Sciatic nerve (tissue), 2 donors: Measurements from ENCODE around the gene FOXC2. TPM values are rescaled to one million over a fixed set of nuclear protein-coding genes. Genes with fewer than 3 reads are reported as not detected.
A peak's percentile ranks its signal among the peaks of the same experiment; 100 is the strongest.
"Not testable (repeated sequence)": the region's sequence is repeated elsewhere in the genome, so short reads cannot be mapped to it uniquely, and the experiment has no call there.

Source experiments
- ATAC-seq: fragments of 200-7000 bp; cut with Tn5 transposase; one replicate; pipeline ENCODE4 v1.9.1; 2020; ENCODE audit warnings: mild to moderate bottlenecking, moderate library complexity
- DNase-seq: peaks from one replicate; pipeline ENCODE4 v3.0.0-alpha.2; 2020; ENCODE audit warnings: low spot score
- intact Hi-C: fragments of 100-400 bp; cut with DNase I; formaldehyde crosslinking; loops from one replicate; pipeline ENCODE4 v1.14.2; 2022
- total RNA-seq: library from RNA; stranded (reverse); fragmentation: NEBNext Ultra II Directional; extraction: Animal tissue kit (Norgen Biotek cat#: 25700); gene quantifications from one replicate; pipeline ENCODE4 v1.2.1, GENCODE V29; 2021
- donor health status: DM: no; HTN: no; CAD: no.
- donor health status: DM: no; HTN: no; CAD: no.

FOXC2 gene
- total RNA-seq, 1 donor from 2014 or later = 20.0 TPM

DNA sequence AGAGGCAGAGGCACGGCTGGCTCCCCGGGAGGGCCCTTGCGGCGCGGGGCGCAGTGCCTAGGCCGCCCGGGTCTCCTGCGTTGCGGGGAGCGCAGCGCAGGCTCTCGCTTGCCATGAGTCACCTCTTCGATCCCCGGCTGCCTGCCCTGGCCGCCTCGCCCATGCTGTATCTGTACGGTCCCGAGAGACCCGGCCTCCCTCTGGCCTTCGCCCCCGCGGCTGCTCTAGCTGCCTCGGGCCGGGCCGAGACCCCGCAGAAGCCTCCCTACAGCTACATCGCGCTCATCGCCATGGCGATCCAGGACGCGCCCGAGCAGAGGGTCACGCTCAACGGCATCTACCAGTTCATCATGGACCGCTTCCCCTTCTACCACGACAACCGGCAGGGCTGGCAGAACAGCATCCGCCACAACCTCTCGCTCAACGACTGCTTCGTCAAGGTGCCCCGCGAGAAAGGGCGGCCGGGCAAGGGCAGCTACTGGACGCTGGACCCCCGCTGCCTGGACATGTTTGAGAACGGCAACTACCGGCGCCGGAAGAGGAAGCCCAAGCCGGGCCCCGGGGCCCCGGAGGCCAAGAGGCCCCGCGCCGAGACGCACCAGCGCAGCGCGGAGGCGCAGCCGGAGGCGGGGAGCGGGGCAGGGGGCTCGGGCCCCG is 12.1 kb downstream of the FOXC2 start:
- intact Hi-C loops = loop anchor here (10.0 kb wide), 1 partner anchor 176 kb away; no protein-coding TSS in a partner anchor
- ATAC-seq = no peak

DNA sequence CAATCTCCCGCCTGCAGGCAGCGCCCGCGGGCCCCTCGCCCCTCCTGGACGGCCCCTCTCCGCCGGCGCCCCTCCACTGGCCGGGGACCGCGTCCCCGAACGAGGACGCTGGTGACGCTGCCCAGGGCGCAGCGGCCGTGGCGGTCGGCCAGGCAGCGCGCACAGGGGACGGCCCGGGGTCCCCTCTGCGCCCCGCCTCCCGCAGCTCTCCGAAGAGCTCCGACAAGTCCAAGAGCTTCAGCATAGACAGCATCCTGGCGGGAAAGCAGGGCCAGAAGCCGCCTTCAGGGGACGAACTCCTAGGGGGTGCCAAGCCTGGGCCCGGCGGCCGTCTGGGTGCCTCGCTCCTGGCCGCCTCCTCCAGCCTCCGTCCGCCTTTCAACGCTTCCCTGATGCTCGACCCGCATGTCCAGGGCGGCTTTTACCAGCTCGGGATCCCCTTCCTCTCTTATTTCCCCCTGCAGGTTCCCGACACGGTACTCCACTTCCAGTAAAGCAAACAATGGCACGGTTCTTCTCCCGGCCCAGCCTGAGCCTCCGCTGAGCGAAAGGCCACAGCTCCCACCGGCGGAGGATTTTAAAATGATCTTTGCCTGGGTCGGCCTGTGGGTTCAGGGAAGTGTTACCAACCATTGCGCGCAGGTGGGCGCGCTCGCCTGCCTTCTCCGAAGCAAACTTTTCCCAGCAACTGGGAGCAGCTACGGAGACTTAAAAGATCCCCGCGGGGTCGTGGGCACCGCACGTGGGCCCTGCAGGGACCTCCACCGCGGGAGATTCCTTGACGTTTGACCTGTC is 12.8 kb downstream of the FOXC2 start:
- intact Hi-C loops = loop anchor here (10.0 kb wide), 1 partner anchor 175 kb away; no protein-coding TSS in a partner anchor

More for the DNA sequence above, 12.1 kb downstream of the FOXC2 start:
- DNase-seq = no peak

DNA sequence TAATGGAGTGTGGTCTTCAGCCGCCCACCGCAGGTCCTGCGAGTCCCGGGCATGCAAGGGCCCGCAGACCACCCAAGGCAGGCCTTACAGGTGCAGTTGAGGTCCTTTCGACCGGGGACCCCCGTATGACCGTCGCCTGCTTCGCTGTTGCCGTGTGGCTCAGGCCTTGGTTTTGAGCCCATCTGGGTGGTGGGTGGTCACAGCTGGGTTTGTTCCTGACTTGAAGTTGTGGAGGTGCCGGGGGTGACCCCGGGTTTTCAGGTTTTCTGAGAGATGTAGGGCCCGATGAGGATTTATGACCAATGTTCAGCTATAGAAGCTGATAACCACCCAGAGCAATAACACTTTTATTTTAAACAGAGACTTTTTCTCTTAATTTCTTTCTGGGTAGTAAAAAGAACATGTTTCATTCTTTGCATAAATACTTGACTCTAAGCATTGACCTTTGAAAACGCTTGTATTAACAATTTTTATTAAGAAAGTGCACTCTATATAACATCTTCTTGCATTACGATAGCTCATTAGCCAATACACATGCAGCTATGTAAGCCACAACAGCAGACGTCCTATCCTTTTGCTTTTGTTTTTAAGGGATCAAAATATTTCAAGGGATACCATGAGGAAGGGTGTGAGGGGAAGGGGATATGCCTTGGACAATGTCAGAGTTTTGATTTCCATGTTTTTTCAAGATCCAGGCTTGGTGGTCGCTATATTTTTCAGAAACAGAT is 13.6 kb downstream of the FOXC2 start:
- DNase-seq = no peak
- intact Hi-C loops = no loop called here
- ATAC-seq = no peak

More for the DNA sequence above, 12.8 kb downstream of the FOXC2 start:
- no peak for ATAC-seq
- DNase-seq = no peak

- ATAC-seq (no peak), DNase-seq (no peak)
- intact Hi-C loops = no loop called here
Measured at GRCh38 chr16:86580791-86581170, 14.2 kb downstream of the FOXC2 start.

DNA sequence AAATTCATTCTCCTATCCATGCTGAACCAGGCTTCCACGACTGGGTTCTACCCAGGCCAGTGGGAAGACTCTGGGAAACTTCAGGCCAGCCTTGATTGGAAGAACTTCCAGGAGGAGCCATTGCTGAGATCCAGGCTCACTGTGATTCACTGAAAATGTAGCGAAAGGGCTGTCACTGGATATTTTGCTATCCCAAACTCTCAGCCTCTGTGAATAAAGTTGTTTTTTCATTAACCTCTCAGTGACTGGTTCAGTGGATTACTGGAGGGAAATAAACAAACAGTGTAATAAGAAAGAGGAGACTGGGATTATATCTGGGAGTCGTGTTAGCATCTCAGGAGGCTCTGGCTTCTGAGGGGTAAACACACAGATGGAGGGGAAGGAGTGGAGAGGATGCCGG is 14.8 kb downstream of the FOXC2 start:
- intact Hi-C loops = no loop called here
- DNase-seq = no peak

DNA sequence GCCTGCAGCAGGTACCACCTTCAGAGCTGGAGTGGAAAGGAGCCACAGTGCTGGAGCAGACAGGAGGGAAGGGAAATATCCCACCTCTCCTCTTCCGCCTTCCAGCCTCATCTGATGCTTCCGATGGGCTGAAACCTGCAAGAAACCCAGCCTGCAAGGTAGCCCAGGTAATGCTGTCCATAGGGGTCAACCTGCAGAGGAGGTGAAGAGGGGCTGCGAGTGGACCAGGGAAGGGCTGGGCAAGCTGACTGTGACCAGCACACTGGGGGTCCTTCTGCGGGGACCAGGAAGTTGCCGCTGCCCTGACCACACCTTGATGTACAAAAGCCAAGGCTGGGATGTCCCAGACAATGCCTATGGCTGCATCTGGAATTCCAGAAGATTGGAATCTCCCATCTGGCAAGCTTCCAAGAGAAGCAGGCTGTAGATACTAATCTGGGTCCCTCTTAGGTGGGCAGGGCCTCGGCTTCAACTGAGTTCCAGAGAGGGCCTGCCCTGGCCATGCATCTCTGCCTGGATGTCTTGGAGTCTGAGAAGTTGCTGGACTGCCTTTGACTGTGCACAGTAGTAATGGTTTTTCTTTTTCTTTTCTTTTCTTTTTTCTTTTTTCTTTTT is 17.5 kb downstream of the FOXC2 start:
- DNase-seq = no peak
- intact Hi-C loops = no loop called here
- no peak for ATAC-seq

More for the DNA sequence above, 14.8 kb downstream of the FOXC2 start:
- no peak for ATAC-seq

DNA sequence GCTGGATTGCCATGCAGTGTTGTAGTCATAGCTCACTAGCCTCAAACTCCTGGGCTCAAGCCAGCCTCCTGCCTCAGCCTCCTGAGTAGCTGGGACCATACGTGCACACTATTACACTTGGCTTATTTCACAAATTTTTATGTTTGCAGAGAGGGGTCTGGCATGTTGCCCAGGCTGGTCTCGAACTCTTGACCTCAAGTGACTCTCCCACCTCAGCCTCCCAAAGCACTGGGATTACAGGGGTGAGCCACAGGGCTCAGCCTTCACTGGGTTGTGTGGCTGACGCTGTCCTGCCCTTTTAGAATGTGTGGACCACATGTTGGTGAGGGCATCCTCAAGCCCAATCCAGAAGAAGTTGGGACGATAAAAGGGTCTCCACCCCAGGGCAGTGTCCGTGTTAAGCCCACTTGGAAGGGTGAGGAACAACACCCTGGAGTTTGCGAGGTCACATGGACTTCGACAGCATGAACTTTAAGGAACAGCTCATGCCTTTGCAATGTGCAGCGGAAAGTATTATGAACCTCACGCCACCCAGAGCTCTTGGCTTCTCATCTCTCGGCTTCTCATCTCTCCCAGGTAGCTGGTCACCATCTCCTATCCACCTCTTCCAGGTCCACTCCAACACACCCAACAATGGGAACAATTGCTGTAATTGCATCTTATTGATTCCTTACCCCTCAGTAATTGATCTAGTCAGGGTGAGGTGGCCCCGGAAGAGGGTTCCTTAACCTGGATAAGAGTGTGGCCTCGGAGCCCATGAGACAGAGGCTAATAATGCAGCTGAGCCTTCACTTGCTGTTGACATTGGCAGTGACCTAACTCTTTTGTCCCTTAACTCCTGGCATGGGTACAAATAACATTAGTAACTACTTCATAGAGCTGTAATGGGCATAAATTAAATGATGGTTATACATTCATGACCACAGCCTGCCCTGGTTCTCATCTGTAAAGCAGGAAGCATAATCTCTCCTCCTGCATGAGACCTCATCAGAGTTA is 18.4 kb downstream of the FOXC2 start:
- intact Hi-C loops = no loop called here
- no peak for ATAC-seq
- no peak for DNase-seq

DNA sequence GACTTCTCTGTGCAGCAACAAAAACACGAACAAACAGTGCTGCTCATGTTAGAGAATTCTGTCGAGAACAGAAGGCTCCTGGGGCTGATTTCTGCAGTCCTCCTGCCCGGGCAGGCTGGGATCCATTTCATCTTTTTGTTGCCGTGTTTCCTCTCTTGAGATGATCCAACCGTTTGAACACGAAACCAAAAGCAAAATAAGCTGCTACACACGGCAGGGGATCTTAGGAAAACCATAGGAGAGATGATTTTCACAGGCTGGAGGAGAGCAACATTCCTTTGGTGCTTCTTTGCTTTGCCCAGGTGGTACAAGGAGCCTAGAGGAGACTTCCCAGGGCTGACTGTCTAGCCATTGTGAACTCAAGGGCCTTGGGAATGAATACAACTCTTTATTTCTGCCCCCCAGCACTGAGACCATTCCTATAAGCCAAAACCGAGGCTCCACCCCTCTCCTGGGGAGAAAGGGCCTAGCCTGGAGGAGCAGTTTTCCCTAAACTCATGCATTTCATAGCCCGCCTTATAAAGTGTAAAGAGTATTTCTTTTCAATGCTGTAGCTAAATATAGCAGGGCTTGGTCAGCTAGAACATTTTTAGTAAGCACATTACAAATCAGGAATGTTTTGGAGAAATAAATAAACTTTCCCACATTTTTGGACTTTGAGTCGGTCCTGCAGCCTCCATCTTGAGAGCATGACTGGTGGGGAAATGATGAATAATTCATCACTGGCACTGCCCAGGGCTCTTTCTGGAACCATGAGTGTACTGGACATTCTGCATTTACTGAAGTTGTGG is 19.4 kb downstream of the FOXC2 start:
- ATAC-seq (peak; percentile 63), DNase-seq (no peak)
- intact Hi-C loops = no loop called here

GRCh38 chr16:86587487-86587886 is 20.9 kb downstream of the FOXC2 start:
- intact Hi-C loops = no loop called here
- ATAC-seq = no peak

GRCh38 chr16:86587955-86588354 is 21.3 kb downstream of the FOXC2 start:
- ATAC-seq, intact Hi-C loops, DNase-seq: not testable (repeated sequence)

More at GRCh38 chr16:86587487-86587886, 20.9 kb downstream of the FOXC2 start:
- peak; percentile 5 for DNase-seq

DNA sequence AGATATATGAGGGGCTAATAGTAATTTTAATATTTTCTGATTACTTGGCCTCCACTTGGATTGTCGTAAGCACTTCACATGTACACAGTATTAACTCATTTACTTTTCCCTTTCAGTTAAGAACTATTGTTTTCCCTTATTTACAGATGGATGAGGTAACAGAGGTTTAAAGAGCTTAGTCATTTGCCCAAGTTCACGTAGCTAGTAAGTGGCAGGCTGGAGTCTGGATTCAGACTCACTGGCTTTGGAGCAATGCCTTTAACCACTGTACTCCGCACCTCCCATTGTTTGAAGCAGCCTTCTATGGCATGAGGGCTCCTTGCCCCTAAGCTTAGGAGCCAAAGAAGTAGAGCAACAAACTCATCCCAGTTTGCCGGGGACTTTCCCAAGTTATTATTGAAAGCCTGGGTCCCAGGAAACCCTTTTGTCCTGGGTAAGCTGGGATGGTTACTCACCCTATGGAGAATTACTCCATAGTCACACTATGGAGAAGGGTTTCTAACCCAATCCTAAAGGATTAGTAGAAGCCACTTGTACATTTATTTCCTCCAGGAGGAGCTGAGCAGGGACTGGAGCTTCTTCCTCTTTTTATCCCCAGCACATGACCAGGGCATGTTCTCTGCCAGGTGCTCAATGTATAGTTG is 24.0 kb downstream of the FOXC2 start:
- ATAC-seq (no peak), DNase-seq (no peak)
- intact Hi-C loops = no loop called here

GRCh38 chr16:86591270-86591669 is 24.6 kb downstream of the FOXC2 start:
- DNase-seq (no peak), ATAC-seq (no peak)
- intact Hi-C loops = no loop called here

DNA sequence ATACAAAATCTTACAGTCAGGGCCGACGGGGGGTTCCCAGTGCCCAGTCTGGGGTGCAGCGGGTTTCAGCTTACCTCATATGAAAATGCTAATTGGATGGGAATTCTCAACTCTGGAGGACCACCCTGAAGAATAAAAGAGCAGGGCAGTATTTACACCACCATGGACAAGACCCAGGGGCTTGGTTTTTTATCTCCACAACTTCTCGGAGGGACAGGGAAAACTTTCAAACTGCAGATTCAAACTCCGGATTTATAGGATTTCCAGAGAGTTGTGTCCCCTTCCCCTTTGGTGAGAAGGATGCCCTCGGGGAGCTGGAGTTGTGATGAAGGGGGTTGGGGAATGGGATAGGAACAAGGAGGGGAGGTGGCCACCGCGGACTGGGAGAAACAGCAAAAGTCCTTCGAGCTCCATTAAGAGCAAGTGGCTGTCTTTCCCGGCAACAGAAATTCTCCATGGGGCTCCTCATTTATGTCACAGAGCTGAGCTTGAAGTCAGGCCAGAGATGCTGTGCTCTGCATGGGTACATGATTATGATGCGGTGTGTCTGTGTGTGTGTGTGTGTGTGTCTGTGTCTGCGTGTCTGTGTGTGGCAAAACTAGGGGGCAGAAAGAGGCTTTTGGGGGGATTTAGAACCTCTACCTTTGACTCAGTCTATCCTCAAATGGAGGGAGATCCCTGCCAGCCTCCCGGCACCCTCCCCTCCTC is 27.4 kb downstream of the FOXC2 start:
- intact Hi-C loops = no loop called here
- DNase-seq = no peak
- no peak for ATAC-seq

DNA sequence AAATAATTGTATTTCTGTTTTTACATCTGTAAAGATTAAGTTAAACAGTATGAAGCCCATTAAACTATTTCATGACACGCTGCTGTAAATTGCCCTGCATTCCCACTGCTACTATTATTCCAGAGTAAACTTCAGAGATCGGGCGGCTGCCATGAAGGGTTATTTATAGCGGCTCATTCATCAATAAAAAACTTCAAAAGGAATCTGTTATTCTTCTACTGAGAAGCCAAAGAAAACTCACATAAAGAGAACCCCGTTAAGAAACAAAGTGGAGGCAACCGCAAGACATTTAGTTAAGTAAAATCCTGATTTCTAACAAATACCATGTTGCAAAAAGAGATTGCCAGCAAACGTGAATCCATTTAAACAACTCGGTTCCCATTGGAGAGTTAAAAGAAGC is 28.1 kb downstream of the FOXC2 start:
- DNase-seq = no peak
- ATAC-seq = no peak
- intact Hi-C loops = no loop called here

DNA sequence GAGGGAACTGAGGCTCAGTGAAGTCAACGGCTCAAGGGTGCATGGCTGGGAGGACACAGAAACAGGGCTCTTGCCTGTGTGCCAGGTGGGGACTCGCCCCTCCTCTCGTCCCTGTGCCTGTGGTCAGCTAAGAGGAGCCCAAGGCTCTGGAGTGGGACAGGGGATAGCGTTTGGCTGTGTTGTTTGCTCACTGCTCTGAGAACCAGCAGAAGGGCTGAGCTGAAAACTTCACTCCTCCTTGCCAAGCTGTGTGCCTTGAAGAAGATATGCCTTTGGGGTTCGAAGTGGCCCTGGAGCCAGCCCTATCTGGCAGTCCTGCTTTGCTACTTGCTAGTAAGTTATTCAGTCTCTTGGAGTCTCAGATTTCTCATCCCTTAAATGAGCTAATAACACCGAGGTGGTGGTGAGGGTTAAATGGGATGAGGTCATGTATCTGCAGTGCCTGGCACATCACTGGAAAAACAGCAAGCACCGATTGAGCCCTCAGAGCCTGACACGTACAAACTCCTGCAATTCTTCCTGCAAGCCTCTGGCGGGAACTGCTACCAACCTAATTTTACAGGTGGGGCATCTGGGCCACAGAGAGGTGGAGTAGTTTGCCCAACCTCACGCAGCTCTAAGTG is 29.5 kb downstream of the FOXC2 start:
- no peak for DNase-seq
- intact Hi-C loops = no loop called here
- no peak for ATAC-seq
